Activated effector memory CD4-positive, alpha-beta T cell treated with Interleukin-2 at 50 U/mL for 16 hours (primary cell): ENCODE results near the gene SRSF8.
"Not testable (repeated sequence)": the region's sequence is repeated elsewhere in the genome, so short reads cannot be mapped to it uniquely, and the experiment has no call there.

Source experiments
- DNase-seq: peaks from one replicate; pipeline ENCODE4 v3.0.0-alpha.2; 2020

The SRSF8 gene

GRCh38 chr11:95098826-95099225 lies 32.1 kb downstream of the SRSF8 start:
- no peak for DNase-seq

GRCh38 chr11:95100191-95100648 lies 33.5 kb downstream of the SRSF8 start:
- no peak for DNase-seq

GRCh38 chr11:95100856-95101507 lies 34.3 kb downstream of the SRSF8 start:
- DNase-seq = no peak

GRCh38 chr11:95101935-95102334 lies 35.2 kb downstream of the SRSF8 start:
- DNase-seq = no peak

- DNase-seq = no peak
Observed at GRCh38 chr11:95102733-95103132, 36.0 kb downstream of the SRSF8 start.

- no peak for DNase-seq
Observed at GRCh38 chr11:95103701-95104100, 37.0 kb downstream of the SRSF8 start.

GRCh38 chr11:95104121-95104830 lies 37.6 kb downstream of the SRSF8 start:
- DNase-seq = no peak

- no peak for DNase-seq
Observed at GRCh38 chr11:95104856-95105255, 38.1 kb downstream of the SRSF8 start.

GRCh38 chr11:95108159-95108611 lies 41.5 kb downstream of the SRSF8 start:
- no peak for DNase-seq

GRCh38 chr11:95108671-95109551 lies 42.2 kb downstream of the SRSF8 start:
- DNase-seq = no peak

- not testable (repeated sequence) for DNase-seq
Observed at GRCh38 chr11:95111471-95111870, 44.8 kb downstream of the SRSF8 start.

GRCh38 chr11:95111923-95112540 lies 45.3 kb downstream of the SRSF8 start:
- no peak for DNase-seq

- DNase-seq = no peak
Observed at GRCh38 chr11:95115597-95115996, 48.9 kb downstream of the SRSF8 start.

- no peak for DNase-seq
Observed at GRCh38 chr11:95119361-95120060, 52.8 kb downstream of the SRSF8 start.
